DND-41 (cell line): ENCODE data around the gene AHNAK2.

ENCODE experiments used
- EZH2 ChIP-seq: IDR thresholded peaks from 3 replicates; pipeline ENCODE4 v1.6.1; 2012; ENCODE audit warnings: borderline replicate concordance, low read depth, mild to moderate bottlenecking, moderate library complexity, low read length, inconsistent platforms; ENCODE audit not compliant: severe bottlenecking
- TF ChIP-seq, protein P1 (sequence below): IDR thresholded peaks from 2 replicates; pipeline ENCODE4 v1.5.1; 2012; ENCODE audit warnings: borderline replicate concordance, low read length, moderate library complexity, mild to moderate bottlenecking; ENCODE audit not compliant: poor library complexity, severe bottlenecking; ENCODE audit errors: extremely low read depth

DNA sequence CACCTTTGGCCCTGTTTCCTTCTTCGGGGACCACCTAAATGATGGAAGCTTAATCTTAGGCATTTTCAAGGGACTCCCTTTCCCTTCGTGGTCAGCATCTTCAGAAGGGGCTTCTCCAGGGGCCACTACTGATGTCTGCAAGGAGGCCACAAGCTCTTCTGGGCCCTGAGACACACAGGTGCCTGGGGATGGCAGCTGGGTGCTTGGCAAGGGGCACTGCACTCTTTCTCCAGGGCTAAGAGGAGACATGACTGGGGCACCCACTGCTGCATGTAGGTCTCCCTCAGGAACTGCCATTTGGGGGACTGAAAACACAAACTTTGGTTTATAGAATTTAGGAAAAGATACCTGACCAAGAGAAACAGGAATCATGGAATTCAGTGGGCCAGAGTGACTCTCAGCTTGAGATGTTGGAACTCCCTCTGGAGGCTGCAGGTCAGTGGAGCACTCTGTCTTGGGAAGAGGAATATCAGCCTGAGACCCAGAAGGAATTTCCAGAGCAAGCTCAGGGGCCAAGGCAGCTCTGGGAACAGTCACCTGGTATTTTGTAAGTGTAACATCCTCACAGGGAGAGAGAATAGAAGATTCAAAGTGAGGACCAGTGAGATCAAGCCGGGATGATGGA lies 37.5 kb downstream of the AHNAK2 start:
- TF ChIP-seq, protein P1, sequence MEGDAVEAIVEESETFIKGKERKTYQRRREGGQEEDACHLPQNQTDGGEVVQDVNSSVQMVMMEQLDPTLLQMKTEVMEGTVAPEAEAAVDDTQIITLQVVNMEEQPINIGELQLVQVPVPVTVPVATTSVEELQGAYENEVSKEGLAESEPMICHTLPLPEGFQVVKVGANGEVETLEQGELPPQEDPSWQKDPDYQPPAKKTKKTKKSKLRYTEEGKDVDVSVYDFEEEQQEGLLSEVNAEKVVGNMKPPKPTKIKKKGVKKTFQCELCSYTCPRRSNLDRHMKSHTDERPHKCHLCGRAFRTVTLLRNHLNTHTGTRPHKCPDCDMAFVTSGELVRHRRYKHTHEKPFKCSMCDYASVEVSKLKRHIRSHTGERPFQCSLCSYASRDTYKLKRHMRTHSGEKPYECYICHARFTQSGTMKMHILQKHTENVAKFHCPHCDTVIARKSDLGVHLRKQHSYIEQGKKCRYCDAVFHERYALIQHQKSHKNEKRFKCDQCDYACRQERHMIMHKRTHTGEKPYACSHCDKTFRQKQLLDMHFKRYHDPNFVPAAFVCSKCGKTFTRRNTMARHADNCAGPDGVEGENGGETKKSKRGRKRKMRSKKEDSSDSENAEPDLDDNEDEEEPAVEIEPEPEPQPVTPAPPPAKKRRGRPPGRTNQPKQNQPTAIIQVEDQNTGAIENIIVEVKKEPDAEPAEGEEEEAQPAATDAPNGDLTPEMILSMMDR, result no peak
- TF ChIP-seq EZH2, result no peak
